Measurements from ENCODE around the gene TUBGCP2. TPM values are rescaled to one million over a fixed set of nuclear protein-coding genes. Genes with fewer than 3 reads are reported as not detected.

The TUBGCP2 gene
- total RNA-seq, 1 donor from 2014 or later = 56.2 TPM

DNA sequence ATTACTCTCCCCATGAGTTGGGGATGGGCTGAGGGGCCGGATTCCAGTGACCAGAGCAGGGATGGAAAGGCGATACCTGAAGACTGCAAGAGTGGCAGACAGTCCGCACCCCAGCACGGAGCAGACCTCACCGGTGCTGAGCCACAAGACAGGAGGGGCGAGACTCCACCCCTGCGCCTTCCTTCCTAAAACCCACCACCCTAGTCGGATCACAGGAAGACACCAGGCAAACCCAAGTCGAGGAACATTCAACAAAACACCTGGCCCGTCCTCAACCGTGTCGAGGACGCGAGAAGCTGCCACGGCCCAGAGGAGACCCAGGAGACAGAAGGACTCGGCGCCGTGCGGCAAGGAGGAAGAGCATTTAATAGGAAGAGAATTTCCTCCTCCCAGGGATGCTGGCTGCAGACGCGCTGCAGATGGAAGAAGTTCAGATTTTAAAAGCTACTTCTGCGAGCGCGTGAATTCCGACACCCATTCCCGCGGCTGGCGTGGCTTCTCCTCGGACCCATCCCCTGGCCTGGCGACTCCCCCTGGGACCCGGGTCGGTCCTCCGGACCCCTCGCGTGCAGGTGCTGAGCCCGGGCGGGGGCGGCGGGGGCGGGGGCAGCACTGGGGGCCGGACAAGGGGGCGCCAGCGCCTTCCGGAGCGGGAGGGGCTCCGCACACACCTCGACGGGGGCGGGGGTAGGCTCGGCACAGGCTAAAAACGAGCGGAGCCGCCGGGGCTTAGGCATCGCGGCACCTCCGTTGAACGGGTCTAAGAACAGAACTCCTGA lies 79.2 kb downstream of the TUBGCP2 start:
- FAIRE-seq (no peak), DNase-seq (ENCODE audit: low read depth) (no peak)
- no peak overlapping the region for H2AFZ ChIP-seq (ENCODE audit: low read depth, low read length)
- H3K27ac ChIP-seq (ENCODE audit: low read depth, low read length) = no peak overlapping the region
- Mint-ChIP-seq H3K27ac (ENCODE audit: unreplicated experiment) (peak overlapping the region; percentile 34), H3K4me3 (ENCODE audit: unreplicated experiment) (peak overlapping the region; percentile 69), H3K27me3 (ENCODE audit: low read depth, unreplicated experiment) (peaks cover 67% of the 10 kb centered on the region), H3K4me1 (ENCODE audit: low read depth, unreplicated experiment) (peaks cover 5% of the 10 kb centered on the region), H3K36me3 (ENCODE audit: low read depth, unreplicated experiment) (no peaks in the 10 kb centered on the region), H3K9me3 (ENCODE audit: unreplicated experiment) (peaks cover 5% of the 10 kb centered on the region)
- H3K4me2 ChIP-seq (ENCODE audit: low read length) = no peak overlapping the region
- no peak overlapping the region for H3K9ac ChIP-seq (ENCODE audit: low read length)
- TF ChIP-seq EZH2 (IDR thresholded peaks at IDR 0.05; ENCODE audit: insufficient read depth, low read length) = peak; percentile 72
- TF ChIP-seq, protein P1, sequence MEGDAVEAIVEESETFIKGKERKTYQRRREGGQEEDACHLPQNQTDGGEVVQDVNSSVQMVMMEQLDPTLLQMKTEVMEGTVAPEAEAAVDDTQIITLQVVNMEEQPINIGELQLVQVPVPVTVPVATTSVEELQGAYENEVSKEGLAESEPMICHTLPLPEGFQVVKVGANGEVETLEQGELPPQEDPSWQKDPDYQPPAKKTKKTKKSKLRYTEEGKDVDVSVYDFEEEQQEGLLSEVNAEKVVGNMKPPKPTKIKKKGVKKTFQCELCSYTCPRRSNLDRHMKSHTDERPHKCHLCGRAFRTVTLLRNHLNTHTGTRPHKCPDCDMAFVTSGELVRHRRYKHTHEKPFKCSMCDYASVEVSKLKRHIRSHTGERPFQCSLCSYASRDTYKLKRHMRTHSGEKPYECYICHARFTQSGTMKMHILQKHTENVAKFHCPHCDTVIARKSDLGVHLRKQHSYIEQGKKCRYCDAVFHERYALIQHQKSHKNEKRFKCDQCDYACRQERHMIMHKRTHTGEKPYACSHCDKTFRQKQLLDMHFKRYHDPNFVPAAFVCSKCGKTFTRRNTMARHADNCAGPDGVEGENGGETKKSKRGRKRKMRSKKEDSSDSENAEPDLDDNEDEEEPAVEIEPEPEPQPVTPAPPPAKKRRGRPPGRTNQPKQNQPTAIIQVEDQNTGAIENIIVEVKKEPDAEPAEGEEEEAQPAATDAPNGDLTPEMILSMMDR (IDR thresholded peaks at IDR 0.05; ENCODE audit: insufficient read depth, low read depth, low read length) = no peak
- H3K27me3 ChIP-seq (ENCODE audit: insufficient read depth, low read length) = peaks cover 43% of the 10 kb centered on the region
- H3K9me3 ChIP-seq (ENCODE audit: insufficient read depth, low read depth, low read length) = no peaks in the 10 kb centered on the region
- H3K36me3 ChIP-seq (ENCODE audit: insufficient read depth, low read length) = no peaks in the 10 kb centered on the region
- no peaks in the 10 kb centered on the region for H4K20me1 ChIP-seq (ENCODE audit: insufficient read depth, low read length)
- no peaks in the 10 kb centered on the region for H3K79me2 ChIP-seq (ENCODE audit: insufficient read depth, low read length)
- H3K4me1 ChIP-seq (ENCODE audit: insufficient read depth, low read length) = no peaks in the 10 kb centered on the region
- H3K4me3 ChIP-seq (ENCODE audit: insufficient read depth, low read depth, low read length) = no peak overlapping the region

Small RNAs within 50 kb of the gene (microRNA-seq; reads per million reads assigned to microRNA genes)
- gene MIR202 = not detected

Other genes starting within 250 kb of the TUBGCP2 start
- not detected in 2 replicates for gene ADGRA1, start 220.9 kb downstream of the TUBGCP2 start, total RNA-seq
- 2.6 and 4.1 TPM in 2 replicates for gene KNDC1, start 148.7 kb downstream of the TUBGCP2 start, total RNA-seq
- 0.18 TPM in 1 of 2 replicates, not detected in the other for gene UTF1, start 78.7 kb downstream of the TUBGCP2 start, total RNA-seq
- gene VENTX, start 71.0 kb downstream of the TUBGCP2 start, total RNA-seq = 0.11 TPM in 1 of 2 replicates, not detected in the other
- gene ADAM8, start 32.0 kb downstream of the TUBGCP2 start, total RNA-seq = 1.7 and 4.6 TPM in 2 replicates
- gene ZNF511, start within 50 bp of the TUBGCP2 start, total RNA-seq = 23.8 and 25.5 TPM in 2 replicates
- 0.77 and 1.1 TPM in 2 replicates for gene CALY, start 28.0 kb upstream of the TUBGCP2 start, total RNA-seq
- gene PRAP1, start 38.5 kb upstream of the TUBGCP2 start, total RNA-seq = not detected in 2 replicates
- gene FUOM, start 49.1 kb upstream of the TUBGCP2 start, total RNA-seq = 28.8 and 29.3 TPM in 2 replicates
- gene ECHS1, start 64.5 kb upstream of the TUBGCP2 start, total RNA-seq = 81.0 and 90.9 TPM in 2 replicates
- gene PAOX, start 70.4 kb upstream of the TUBGCP2 start, total RNA-seq = 6.9 and 7.9 TPM in 2 replicates
- 44.0 and 52.3 TPM in 2 replicates for gene MTG1, start 85.3 kb upstream of the TUBGCP2 start, total RNA-seq
- gene SPRN, start 115.8 kb upstream of the TUBGCP2 start, total RNA-seq = 3.7 and 4.0 TPM in 2 replicates
- 0.43 and 0.50 TPM in 2 replicates for gene SCART1, start 145.1 kb upstream of the TUBGCP2 start, total RNA-seq
- gene CYP2E1, start 218.5 kb upstream of the TUBGCP2 start, total RNA-seq = 2.2 TPM in 2 replicates